DOHH2 (cell line): ENCODE results near the gene RPAP3.

ENCODE experiments used
- CTCF ChIP-seq: fragments of 200-600 bp; sonication (generic); IDR thresholded peaks from one replicate; pipeline ENCODE4 v1.5.1; 2014; ENCODE audit warnings: antibody characterized with exemption, mild to moderate bottlenecking, low read depth, low read length; ENCODE audit not compliant: poor library complexity, severe bottlenecking
- EZH2phosphoT487 ChIP-seq: fragments of 200-600 bp; sonication (generic); IDR thresholded peaks from 2 replicates; pipeline ENCODE4 v1.6.1; 2017; ENCODE audit warnings: borderline replicate concordance, mild to moderate bottlenecking, antibody characterized with exemption, low read length, moderate library complexity, mixed read lengths

GRCh38 chr12:47707355-47707754 lies 1.5 kb upstream of the RPAP3 start:
- TF ChIP-seq CTCF = no peak
- no peak for TF ChIP-seq EZH2phosphoT487
